Activated CD4-positive, alpha-beta T cell treated with anti-CD3 and anti-CD28 coated beads, Interleukin-2, amount 50 U/mL, for 48 hours (primary cell): ENCODE measurements around the gene SH3BP5.

Experiments
- DNase-seq, 2 experiments: peaks; one replicate each; pipeline ENCODE4 v3.0.0-alpha.2; 2020

SH3BP5 gene

GRCh38 chr3:15229262-15229661, 103.1 kb downstream of the SH3BP5 start:
- DNase-seq: no peak

GRCh38 chr3:15228147-15228546, 104.2 kb downstream of the SH3BP5 start:
- no peak for DNase-seq

- no peak for DNase-seq
Observed at GRCh38 chr3:15223685-15224572, 108.5 kb downstream of the SH3BP5 start.

- DNase-seq: no peak
Observed at GRCh38 chr3:15221574-15222217, 110.7 kb downstream of the SH3BP5 start.

GRCh38 chr3:15220661-15221060, 111.7 kb downstream of the SH3BP5 start:
- no peak for DNase-seq

- DNase-seq: no peak
Observed at GRCh38 chr3:15220056-15220455, 112.3 kb downstream of the SH3BP5 start.

GRCh38 chr3:15218689-15219088, 113.7 kb downstream of the SH3BP5 start:
- DNase-seq: no peak

GRCh38 chr3:15217841-15218267, 114.5 kb downstream of the SH3BP5 start:
- DNase-seq: no peak

- no peak for DNase-seq
Observed at GRCh38 chr3:15217011-15217671, 115.2 kb downstream of the SH3BP5 start.

- DNase-seq: no peak
Observed at GRCh38 chr3:15216501-15216900, 115.9 kb downstream of the SH3BP5 start.

- DNase-seq: no peak
Observed at GRCh38 chr3:15215996-15216395, 116.4 kb downstream of the SH3BP5 start.

GRCh38 chr3:15214758-15215157, 117.6 kb downstream of the SH3BP5 start:
- no peak for DNase-seq

GRCh38 chr3:15211937-15212336, 120.4 kb downstream of the SH3BP5 start:
- DNase-seq: no peak

- DNase-seq: no peak
Observed at GRCh38 chr3:15207836-15208504, 124.4 kb downstream of the SH3BP5 start.

- DNase-seq: peak; percentile 22 to 41
Observed at GRCh38 chr3:15206662-15207576, 125.5 kb downstream of the SH3BP5 start.

- DNase-seq: peak; percentile 93 to 94
Observed at GRCh38 chr3:15205934-15206661, 126.3 kb downstream of the SH3BP5 start, which contains the start of gene CAPN7. CAPN7 (plus strand) TSS chr3:15206246; CDS start chr3:15206496, 250 bp downstream.

GRCh38 chr3:15205482-15205933, 126.9 kb downstream of the SH3BP5 start:
- no peak for DNase-seq
